SK-N-SH treated with all-trans-retinoic acid at 6 μM for 48 hours (cell line): Measurements from ENCODE around the gene LCP1.

Experiments used
- ATAC-seq: fragments of 200-7000 bp; cut with Tn5 transposase; 3 replicates; pipeline ENCODE4 v1.9.1; 2020; ENCODE audit warnings: mild to moderate bottlenecking, moderate library complexity
- ARNTL ChIP-seq: fragments of 450-650 bp; formaldehyde crosslinking; IDR thresholded peaks from 2 replicates; pipeline ENCODE4 v1.5.0; 2020; ENCODE audit warnings: low read depth, mild to moderate bottlenecking, moderate library complexity, borderline replicate concordance
- BACH2 ChIP-seq: fragments of 250-450 bp; sonication (Bioruptor Pico); IDR thresholded peaks from 2 replicates; pipeline ENCODE4 v1.9.0; 2021; ENCODE audit warnings: mild to moderate bottlenecking, borderline replicate concordance
- ESRRG ChIP-seq: fragments of 250-450 bp; sonication (Bioruptor Pico); IDR thresholded peaks from 2 replicates; pipeline ENCODE4 v1.6.1; 2021; ENCODE audit warnings: mild to moderate bottlenecking
- GLIS3 ChIP-seq: fragments of 250-450 bp; sonication (Bioruptor Pico); IDR thresholded peaks from 2 replicates; pipeline ENCODE4 v1.5.0; 2020; ENCODE audit warnings: mild to moderate bottlenecking, moderate library complexity
- ISL1 ChIP-seq: fragments of 250-450 bp; sonication (Bioruptor Pico); IDR thresholded peaks from 2 replicates; pipeline ENCODE4 v2.1.2; 2022; ENCODE audit warnings: mild to moderate bottlenecking, moderate library complexity
- OSR1 ChIP-seq: fragments of 250-450 bp; sonication (Bioruptor Pico); IDR thresholded peaks from 2 replicates; pipeline ENCODE4 v1.8.0; 2022; ENCODE audit warnings: moderate library complexity, mild to moderate bottlenecking, inconsistent platforms
- PPARA ChIP-seq: fragments of 250-450 bp; sonication (Bioruptor Pico); IDR thresholded peaks from 2 replicates; pipeline ENCODE4 v1.5.0; 2020; ENCODE audit warnings: mild to moderate bottlenecking, borderline replicate concordance
- RARB ChIP-seq: fragments of 250-450 bp; sonication (Bioruptor Pico); IDR thresholded peaks from 2 replicates; pipeline ENCODE4 v1.8.0; 2021; ENCODE audit warnings: mild to moderate bottlenecking, moderate library complexity
- SNAI2 ChIP-seq: fragments of 250-450 bp; sonication (Bioruptor Pico); IDR thresholded peaks from 2 replicates; pipeline ENCODE4 v1.5.0; 2020; ENCODE audit warnings: mild to moderate bottlenecking, moderate library complexity
- TCF4 ChIP-seq: fragments of 250-450 bp; sonication (Bioruptor Pico); IDR thresholded peaks from 2 replicates; pipeline ENCODE4 v1.8.0; 2021; ENCODE audit warnings: mild to moderate bottlenecking, moderate library complexity, borderline replicate concordance
- ZC3H10 ChIP-seq: fragments of 250-450 bp; sonication (Bioruptor Pico); IDR thresholded peaks from 2 replicates; pipeline ENCODE4 v1.5.1; 2021; ENCODE audit warnings: mild to moderate bottlenecking, moderate library complexity
- ZFP3 ChIP-seq: fragments of 250-450 bp; sonication (Bioruptor Pico); IDR thresholded peaks from 2 replicates; pipeline ENCODE4 v1.5.0; 2020; ENCODE audit warnings: mild to moderate bottlenecking, moderate library complexity
- ZFP30 ChIP-seq: fragments of 450-650 bp; formaldehyde crosslinking; IDR thresholded peaks from 2 replicates; pipeline ENCODE4 v1.5.0; 2022; ENCODE audit warnings: mild to moderate bottlenecking, moderate library complexity
- ZNF565 ChIP-seq: fragments of 450-650 bp; formaldehyde crosslinking; conservative IDR thresholded peaks from 2 replicates; pipeline ENCODE4 v1.5.0; 2020; ENCODE audit warnings: low read depth, mild to moderate bottlenecking, moderate library complexity
- ZNF70 ChIP-seq: fragments of 450-650 bp; formaldehyde crosslinking; IDR thresholded peaks from 2 replicates; pipeline ENCODE4 v1.5.0; 2020; ENCODE audit warnings: mild to moderate bottlenecking, moderate library complexity
- TF ChIP-seq, protein P1 (sequence below): fragments of 250-450 bp; sonication (Bioruptor Pico); IDR thresholded peaks from 2 replicates; pipeline ENCODE4 v1.5.1; 2020; ENCODE audit warnings: low read depth, mild to moderate bottlenecking, moderate library complexity
- TF ChIP-seq, protein P2 (sequence below): fragments of 250-450 bp; sonication (Bioruptor Pico); IDR thresholded peaks from 2 replicates; pipeline ENCODE4 v1.5.1; 2021; ENCODE audit warnings: mild to moderate bottlenecking, moderate library complexity
- TF ChIP-seq, protein P3 (sequence below): fragments of 250-450 bp; sonication (Bioruptor Pico); IDR thresholded peaks from 2 replicates; pipeline ENCODE4 v1.8.0; 2021; ENCODE audit warnings: low read depth, mild to moderate bottlenecking, moderate library complexity, borderline replicate concordance
- TF ChIP-seq, protein P4 (sequence below): fragments of 250-450 bp; sonication (Bioruptor Pico); IDR thresholded peaks from 2 replicates; pipeline ENCODE4 v1.5.0; 2020; ENCODE audit warnings: mild to moderate bottlenecking, moderate library complexity
- TF ChIP-seq, protein P5 (sequence below): fragments of 250-450 bp; sonication (Bioruptor Pico); IDR thresholded peaks from 2 replicates; pipeline ENCODE4 v1.8.0; 2020; ENCODE audit warnings: mild to moderate bottlenecking, moderate library complexity, borderline replicate concordance

LCP1 gene

DNA sequence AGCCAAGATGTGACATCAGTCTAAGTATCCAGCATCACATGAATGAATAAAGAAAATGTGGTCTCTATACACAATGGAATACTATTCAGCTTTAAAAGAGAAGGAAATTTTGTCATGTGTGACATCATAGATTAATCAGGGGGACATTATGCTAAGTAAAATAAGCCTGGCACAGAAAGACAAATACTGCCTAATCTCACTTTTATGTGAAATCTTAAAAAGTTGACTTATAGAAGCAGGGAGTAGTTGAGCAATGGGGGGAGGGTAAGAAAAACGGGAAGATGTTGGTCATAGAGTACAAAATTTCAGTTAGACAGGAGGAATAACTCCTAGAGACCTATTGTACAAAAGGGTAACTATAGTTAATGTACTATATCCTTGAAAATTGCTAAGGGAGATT is 10.4 kb upstream of the LCP1 start:
- no peak for TF ChIP-seq ARNTL (CRISPR knock-in tag)
- no peak for TF ChIP-seq BACH2 (CRISPR knock-in tag)
- TF ChIP-seq PPARA, result no peak
- TF ChIP-seq TCF4, result no peak
- TF ChIP-seq SNAI2 (CRISPR knock-in tag), result no peak
- TF ChIP-seq, protein P1, sequence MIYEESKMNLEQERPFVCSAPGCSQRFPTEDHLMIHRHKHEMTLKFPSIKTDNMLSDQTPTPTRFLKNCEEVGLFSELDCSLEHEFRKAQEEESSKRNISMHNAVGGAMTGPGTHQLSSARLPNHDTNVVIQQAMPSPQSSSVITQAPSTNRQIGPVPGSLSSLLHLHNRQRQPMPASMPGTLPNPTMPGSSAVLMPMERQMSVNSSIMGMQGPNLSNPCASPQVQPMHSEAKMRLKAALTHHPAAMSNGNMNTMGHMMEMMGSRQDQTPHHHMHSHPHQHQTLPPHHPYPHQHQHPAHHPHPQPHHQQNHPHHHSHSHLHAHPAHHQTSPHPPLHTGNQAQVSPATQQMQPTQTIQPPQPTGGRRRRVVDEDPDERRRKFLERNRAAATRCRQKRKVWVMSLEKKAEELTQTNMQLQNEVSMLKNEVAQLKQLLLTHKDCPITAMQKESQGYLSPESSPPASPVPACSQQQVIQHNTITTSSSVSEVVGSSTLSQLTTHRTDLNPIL (CRISPR knock-in tag), result no peak
- TF ChIP-seq, protein P2, sequence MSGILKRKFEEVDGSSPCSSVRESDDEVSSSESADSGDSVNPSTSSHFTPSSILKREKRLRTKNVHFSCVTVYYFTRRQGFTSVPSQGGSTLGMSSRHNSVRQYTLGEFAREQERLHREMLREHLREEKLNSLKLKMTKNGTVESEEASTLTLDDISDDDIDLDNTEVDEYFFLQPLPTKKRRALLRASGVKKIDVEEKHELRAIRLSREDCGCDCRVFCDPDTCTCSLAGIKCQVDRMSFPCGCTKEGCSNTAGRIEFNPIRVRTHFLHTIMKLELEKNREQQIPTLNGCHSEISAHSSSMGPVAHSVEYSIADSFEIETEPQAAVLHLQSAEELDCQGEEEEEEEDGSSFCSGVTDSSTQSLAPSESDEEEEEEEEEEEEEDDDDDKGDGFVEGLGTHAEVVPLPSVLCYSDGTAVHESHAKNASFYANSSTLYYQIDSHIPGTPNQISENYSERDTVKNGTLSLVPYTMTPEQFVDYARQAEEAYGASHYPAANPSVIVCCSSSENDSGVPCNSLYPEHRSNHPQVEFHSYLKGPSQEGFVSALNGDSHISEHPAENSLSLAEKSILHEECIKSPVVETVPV (CRISPR knock-in tag), result no peak
- TF ChIP-seq ZFP3 (CRISPR knock-in tag), result no peak
- TF ChIP-seq ZC3H10 (CRISPR knock-in tag), result no peak
- TF ChIP-seq RARB (CRISPR knock-in tag), result no peak
- TF ChIP-seq, protein P3, sequence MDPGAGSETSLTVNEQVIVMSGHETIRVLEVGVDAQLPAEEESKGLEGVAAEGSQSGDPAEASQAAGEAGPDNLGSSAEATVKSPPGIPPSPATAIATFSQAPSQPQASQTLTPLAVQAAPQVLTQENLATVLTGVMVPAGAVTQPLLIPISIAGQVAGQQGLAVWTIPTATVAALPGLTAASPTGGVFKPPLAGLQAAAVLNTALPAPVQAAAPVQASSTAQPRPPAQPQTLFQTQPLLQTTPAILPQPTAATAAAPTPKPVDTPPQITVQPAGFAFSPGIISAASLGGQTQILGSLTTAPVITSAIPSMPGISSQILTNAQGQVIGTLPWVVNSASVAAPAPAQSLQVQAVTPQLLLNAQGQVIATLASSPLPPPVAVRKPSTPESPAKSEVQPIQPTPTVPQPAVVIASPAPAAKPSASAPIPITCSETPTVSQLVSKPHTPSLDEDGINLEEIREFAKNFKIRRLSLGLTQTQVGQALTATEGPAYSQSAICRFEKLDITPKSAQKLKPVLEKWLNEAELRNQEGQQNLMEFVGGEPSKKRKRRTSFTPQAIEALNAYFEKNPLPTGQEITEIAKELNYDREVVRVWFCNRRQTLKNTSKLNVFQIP (CRISPR knock-in tag), result no peak
- TF ChIP-seq ZNF70 (CRISPR knock-in tag), result no peak
- TF ChIP-seq ESRRG (CRISPR knock-in tag), result no peak
- TF ChIP-seq GLIS3 (CRISPR knock-in tag), result no peak
- ATAC-seq, result no peak

DNA sequence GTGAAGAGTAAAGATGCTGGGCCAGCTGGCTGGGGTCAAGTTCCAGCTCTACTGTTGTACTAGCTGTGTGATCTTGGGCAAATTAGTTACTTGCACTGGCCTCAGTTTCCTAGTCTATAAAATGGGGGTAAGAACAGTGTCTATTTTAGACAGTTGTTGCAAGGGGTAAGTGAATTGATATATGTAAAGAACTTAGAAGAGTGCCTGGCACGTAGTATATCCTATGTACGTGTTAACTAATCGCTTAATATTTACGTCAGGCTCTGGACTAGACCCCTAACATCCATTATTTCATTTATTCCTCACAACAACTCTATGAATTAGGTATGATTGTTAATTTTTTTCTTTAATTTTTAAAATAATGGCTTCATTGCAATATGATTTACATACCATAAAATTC is 3.7 kb upstream of the LCP1 start:
- TF ChIP-seq, protein P4, sequence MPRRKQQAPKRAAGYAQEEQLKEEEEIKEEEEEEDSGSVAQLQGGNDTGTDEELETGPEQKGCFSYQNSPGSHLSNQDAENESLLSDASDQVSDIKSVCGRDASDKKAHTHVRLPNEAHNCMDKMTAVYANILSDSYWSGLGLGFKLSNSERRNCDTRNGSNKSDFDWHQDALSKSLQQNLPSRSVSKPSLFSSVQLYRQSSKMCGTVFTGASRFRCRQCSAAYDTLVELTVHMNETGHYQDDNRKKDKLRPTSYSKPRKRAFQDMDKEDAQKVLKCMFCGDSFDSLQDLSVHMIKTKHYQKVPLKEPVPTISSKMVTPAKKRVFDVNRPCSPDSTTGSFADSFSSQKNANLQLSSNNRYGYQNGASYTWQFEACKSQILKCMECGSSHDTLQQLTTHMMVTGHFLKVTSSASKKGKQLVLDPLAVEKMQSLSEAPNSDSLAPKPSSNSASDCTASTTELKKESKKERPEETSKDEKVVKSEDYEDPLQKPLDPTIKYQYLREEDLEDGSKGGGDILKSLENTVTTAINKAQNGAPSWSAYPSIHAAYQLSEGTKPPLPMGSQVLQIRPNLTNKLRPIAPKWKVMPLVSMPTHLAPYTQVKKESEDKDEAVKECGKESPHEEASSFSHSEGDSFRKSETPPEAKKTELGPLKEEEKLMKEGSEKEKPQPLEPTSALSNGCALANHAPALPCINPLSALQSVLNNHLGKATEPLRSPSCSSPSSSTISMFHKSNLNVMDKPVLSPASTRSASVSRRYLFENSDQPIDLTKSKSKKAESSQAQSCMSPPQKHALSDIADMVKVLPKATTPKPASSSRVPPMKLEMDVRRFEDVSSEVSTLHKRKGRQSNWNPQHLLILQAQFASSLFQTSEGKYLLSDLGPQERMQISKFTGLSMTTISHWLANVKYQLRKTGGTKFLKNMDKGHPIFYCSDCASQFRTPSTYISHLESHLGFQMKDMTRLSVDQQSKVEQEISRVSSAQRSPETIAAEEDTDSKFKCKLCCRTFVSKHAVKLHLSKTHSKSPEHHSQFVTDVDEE, result no peak
- TF ChIP-seq ZNF565 (no peak), SNAI2 (CRISPR knock-in tag) (no peak), PPARA (no peak)
- no peak for ATAC-seq

DNA sequence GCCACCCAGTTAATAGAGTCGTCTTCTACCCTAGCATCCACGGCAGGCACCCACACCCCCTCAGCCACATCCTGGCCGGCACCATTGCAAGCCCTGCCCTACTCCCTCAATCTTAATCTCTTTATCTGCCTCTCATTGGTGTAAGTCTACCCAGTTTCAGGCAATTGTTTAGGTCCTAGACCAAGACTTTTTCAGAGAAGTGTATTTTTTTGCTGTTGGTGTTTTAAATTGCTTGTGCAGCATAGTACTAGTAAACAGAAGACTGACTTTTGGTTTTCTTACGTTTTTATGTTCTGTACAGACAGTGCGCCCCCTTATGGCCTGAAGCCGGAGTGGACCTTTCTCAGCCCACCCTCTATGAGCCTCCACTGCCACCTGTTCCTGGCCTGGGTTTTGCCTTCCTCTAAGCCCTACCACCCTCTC is 2.3 kb upstream of the LCP1 start:
- peak; percentile 80 for ATAC-seq
- no peak for TF ChIP-seq ISL1 (CRISPR knock-in tag)
- TF ChIP-seq, protein P3 (CRISPR knock-in tag), result no peak
- no peak for TF ChIP-seq PPARA
- TF ChIP-seq, protein P4, result no peak
- no peak for TF ChIP-seq TCF4
- no peak for TF ChIP-seq ZFP30 (CRISPR knock-in tag)
- no peak for TF ChIP-seq ZC3H10 (CRISPR knock-in tag)
- TF ChIP-seq, protein P5, sequence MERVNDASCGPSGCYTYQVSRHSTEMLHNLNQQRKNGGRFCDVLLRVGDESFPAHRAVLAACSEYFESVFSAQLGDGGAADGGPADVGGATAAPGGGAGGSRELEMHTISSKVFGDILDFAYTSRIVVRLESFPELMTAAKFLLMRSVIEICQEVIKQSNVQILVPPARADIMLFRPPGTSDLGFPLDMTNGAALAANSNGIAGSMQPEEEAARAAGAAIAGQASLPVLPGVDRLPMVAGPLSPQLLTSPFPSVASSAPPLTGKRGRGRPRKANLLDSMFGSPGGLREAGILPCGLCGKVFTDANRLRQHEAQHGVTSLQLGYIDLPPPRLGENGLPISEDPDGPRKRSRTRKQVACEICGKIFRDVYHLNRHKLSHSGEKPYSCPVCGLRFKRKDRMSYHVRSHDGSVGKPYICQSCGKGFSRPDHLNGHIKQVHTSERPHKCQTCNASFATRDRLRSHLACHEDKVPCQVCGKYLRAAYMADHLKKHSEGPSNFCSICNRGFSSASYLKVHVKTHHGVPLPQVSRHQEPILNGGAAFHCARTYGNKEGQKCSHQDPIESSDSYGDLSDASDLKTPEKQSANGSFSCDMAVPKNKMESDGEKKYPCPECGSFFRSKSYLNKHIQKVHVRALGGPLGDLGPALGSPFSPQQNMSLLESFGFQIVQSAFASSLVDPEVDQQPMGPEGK, result no peak
- no peak for TF ChIP-seq OSR1 (CRISPR knock-in tag)
